Parathyroid adenoma (tissue), 2 donors: ENCODE data around the gene C13orf46.

Experiments used
- H2AFZ ChIP-seq: fragments of 300-600 bp; sonication (generic); one replicate; pipeline ENCODE4 v1.7.0; 2017; ENCODE audit warnings: antibody characterized with exemption, mild to moderate bottlenecking
- H3K27ac ChIP-seq: fragments of 300-600 bp; sonication (generic); one replicate; pipeline ENCODE4 v1.7.0; 2017
- H3K27me3 ChIP-seq: fragments of 300-600 bp; sonication (generic); one replicate; pipeline ENCODE4 v1.7.0; 2017; ENCODE audit warnings: low read length; ENCODE audit not compliant: control insufficient read depth, insufficient read depth
- H3K36me3 ChIP-seq: fragments of 300-600 bp; sonication (generic); one replicate; pipeline ENCODE4 v1.7.0; 2017; ENCODE audit warnings: low read length; ENCODE audit not compliant: control insufficient read depth, insufficient read depth
- H3K4me1 ChIP-seq: fragments of 300-600 bp; sonication (generic); one replicate; pipeline ENCODE4 v1.7.0; 2017; ENCODE audit warnings: control low read depth
- H3K4me2 ChIP-seq: fragments of 300-600 bp; sonication (generic); one replicate; pipeline ENCODE4 v1.7.0; 2017; ENCODE audit warnings: low read length
- H3K4me3 ChIP-seq: fragments of 300-600 bp; sonication (generic); one replicate; pipeline ENCODE4 v1.7.0; 2017; ENCODE audit warnings: low read depth, low read length
- H3K79me2 ChIP-seq: fragments of 300-600 bp; sonication (generic); one replicate; pipeline ENCODE4 v1.7.0; 2017; ENCODE audit warnings: control low read depth
- H3K9ac ChIP-seq: fragments of 300-600 bp; sonication (generic); one replicate; pipeline ENCODE4 v1.7.0; 2017; ENCODE audit warnings: mild to moderate bottlenecking
- H3K9me3 ChIP-seq: fragments of 300-600 bp; sonication (generic); one replicate; pipeline ENCODE4 v1.7.0; 2017; ENCODE audit warnings: low read length; ENCODE audit not compliant: control insufficient read depth
- TF ChIP-seq, protein P1 (sequence below): fragments of 300-600 bp; sonication (generic); IDR thresholded peaks from one replicate; pipeline ENCODE4 v1.7.0; 2017; ENCODE audit warnings: antibody characterized with exemption, mild to moderate bottlenecking
- donor health status: primary hyperparathyroidism.

Gene C13orf46

DNA sequence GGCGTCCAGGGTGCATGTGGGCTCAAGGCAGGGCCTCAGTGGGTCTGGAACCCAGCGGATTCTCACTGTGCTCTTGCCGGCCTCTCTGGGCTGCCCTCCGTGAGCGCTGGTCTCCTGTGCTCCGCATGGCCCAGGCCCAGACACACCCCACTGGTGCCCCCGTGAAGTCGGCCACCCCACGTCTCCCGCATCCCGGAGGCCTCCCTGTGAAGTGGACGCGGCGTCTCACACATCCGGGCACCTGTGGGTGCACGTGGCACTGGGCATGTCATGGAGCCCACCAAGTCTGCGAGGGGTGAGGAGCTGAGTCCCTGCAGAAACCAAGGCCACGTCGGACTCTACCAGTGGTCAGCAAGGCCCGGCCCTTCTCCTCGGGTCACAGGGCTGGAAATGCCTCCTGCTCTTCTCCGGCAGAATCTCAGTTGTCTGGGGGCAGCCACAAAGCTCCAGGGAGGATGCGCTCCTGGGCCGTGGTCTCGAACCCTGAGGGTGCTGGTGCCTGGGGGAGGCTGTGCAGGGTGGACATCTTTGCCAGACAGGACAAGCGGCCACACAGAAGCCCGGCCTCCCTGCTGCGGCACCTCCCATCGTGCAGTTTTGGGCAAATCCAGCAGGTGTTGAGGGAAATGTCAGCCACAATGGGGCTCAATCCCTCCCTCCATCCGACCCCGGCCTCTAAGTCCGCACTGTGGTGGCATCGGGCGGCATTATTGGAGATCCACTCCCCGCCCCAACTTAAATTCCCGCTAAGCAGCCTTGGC, 2.2 kb downstream of the C13orf46 start:
- no peak overlapping the region for H3K4me2 ChIP-seq
- no peak overlapping the region for H3K9ac ChIP-seq
- no peaks in the 10 kb centered on the region for H3K4me1 ChIP-seq
- H3K27ac ChIP-seq, result no peak overlapping the region
- TF ChIP-seq, protein P1, sequence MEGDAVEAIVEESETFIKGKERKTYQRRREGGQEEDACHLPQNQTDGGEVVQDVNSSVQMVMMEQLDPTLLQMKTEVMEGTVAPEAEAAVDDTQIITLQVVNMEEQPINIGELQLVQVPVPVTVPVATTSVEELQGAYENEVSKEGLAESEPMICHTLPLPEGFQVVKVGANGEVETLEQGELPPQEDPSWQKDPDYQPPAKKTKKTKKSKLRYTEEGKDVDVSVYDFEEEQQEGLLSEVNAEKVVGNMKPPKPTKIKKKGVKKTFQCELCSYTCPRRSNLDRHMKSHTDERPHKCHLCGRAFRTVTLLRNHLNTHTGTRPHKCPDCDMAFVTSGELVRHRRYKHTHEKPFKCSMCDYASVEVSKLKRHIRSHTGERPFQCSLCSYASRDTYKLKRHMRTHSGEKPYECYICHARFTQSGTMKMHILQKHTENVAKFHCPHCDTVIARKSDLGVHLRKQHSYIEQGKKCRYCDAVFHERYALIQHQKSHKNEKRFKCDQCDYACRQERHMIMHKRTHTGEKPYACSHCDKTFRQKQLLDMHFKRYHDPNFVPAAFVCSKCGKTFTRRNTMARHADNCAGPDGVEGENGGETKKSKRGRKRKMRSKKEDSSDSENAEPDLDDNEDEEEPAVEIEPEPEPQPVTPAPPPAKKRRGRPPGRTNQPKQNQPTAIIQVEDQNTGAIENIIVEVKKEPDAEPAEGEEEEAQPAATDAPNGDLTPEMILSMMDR, result no peak
- no peak overlapping the region for H2AFZ ChIP-seq
- H3K9me3 ChIP-seq, result no peaks in the 10 kb centered on the region
- H3K4me3 ChIP-seq, result no peak overlapping the region
- no peaks in the 10 kb centered on the region for H3K27me3 ChIP-seq
- no peaks in the 10 kb centered on the region for H3K79me2 ChIP-seq
- H3K36me3 ChIP-seq, result no peaks in the 10 kb centered on the region

DNA sequence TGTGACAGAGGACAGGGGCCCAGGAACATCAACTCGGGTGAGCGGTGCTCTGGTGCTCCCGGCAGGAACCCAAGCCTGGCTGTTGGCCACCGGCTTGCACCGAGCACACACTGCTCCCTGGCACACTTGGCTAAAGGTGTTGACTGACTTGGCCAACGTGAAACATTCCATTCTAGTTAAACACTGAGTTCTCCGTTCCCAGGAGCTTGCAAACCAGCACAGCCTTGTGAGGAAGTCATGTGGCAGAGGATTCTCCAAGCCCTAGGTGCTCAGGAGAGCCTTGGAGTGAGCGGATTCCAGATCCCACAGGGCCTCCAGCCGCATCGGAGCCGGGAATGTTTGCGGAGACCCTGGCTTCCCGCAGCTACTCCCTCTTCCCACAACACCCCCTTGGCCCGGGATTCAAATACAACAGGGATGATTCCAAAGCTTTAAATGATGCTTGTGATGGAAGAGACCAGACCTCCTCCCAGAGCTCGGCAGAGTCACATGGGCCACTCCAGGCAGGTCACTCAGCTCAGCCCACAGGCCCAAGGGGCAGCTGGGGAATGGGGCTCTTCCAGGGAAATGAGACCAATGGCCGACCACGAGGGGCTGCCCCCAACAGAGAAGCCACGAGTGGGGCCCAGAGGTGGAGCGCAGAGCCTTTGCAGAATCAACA, 2.9 kb downstream of the C13orf46 start:
- no peaks in the 10 kb centered on the region for H3K79me2 ChIP-seq
- no peak overlapping the region for H2AFZ ChIP-seq
- H3K9ac ChIP-seq, result no peak overlapping the region
- no peak overlapping the region for H3K4me3 ChIP-seq
- H3K36me3 ChIP-seq, result no peaks in the 10 kb centered on the region
- no peak overlapping the region for H3K27ac ChIP-seq
- H3K4me2 ChIP-seq, result no peak overlapping the region
- H3K9me3 ChIP-seq, result no peaks in the 10 kb centered on the region
- TF ChIP-seq, protein P1, result no peak
- H3K4me1 ChIP-seq, result no peaks in the 10 kb centered on the region
- no peaks in the 10 kb centered on the region for H3K27me3 ChIP-seq

DNA sequence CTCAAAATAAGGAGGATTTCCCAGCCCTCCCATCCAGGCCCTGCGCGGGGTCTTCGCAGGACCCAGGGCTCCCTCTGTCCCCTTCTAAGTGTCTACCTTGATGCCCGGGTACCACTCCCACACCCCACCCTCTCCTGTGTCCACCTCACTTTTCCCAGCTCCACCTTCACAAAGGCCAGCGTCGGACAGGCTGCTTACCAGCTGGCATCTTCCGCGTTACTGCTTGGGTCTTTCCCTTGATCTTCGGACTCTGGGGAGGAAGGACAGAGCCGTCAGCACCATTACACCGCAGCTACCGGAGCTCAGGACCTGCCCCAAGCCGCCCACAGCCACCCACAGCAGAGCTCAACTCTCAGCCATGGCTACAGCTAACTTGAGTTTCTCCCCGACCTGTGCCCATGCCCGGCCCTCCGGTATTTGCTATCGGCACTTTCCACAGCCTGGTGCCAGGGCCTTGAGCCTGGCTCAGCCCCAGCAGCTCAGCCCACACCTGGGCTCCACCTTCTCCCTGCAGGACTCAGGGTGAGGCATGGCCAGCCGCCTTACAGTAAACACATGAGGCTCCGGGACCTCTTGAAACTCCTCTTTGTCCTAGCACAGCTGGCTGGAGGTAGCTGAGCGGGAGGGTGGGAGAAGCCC, 3.8 kb downstream of the C13orf46 start:
- H2AFZ ChIP-seq, result no peak overlapping the region
- H3K4me2 ChIP-seq, result no peak overlapping the region
- TF ChIP-seq, protein P1, result no peak
- H3K27ac ChIP-seq, result no peak overlapping the region
- H3K79me2 ChIP-seq, result no peaks in the 10 kb centered on the region
- H3K36me3 ChIP-seq, result no peaks in the 10 kb centered on the region
- no peak overlapping the region for H3K9ac ChIP-seq
- H3K9me3 ChIP-seq, result no peaks in the 10 kb centered on the region
- no peaks in the 10 kb centered on the region for H3K27me3 ChIP-seq
- H3K4me1 ChIP-seq, result no peaks in the 10 kb centered on the region
- H3K4me3 ChIP-seq, result no peak overlapping the region

DNA sequence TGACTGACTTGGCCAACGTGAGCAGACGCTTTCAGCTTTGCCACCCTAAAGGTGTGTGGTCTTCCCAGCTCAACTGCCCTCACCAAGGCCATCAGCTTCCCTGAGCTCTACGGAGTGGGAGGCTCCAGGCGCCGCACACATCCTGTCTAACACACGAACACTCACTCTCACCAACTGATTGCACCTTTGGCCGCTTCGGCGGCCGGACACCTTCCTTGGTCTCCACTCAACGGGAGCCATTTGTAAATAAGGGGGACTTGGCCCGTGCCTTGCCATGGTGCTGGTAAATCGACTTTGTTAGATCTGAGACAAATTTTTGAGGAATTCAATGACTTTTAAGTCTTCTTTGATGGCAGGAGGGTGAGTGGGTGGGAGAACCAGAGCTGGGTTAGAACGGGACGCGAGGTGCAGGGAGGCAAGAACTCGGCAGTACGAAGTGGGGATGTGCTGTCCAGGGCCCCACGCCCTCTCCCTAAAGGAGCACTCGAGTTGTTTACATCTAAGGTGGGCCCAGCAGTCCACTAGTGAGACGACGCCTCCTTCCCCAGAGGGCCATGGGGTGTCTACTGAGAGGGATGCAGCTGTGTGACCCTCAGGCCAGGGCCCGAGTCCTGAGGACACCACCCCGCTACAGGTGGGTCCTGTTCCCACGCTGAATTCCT, 4.4 kb downstream of the C13orf46 start:
- Histone ChIP-seq H2AFZ (no peak overlapping the region), H3K9me3 (no peaks in the 10 kb centered on the region), H3K4me2 (no peak overlapping the region), H3K27me3 (no peaks in the 10 kb centered on the region), H3K36me3 (no peaks in the 10 kb centered on the region), H3K9ac (no peak overlapping the region), H3K4me1 (no peaks in the 10 kb centered on the region), H3K79me2 (no peaks in the 10 kb centered on the region), H3K4me3 (no peak overlapping the region), H3K27ac (no peak overlapping the region)
- TF ChIP-seq, protein P1, result no peak
